ENCODE data around the gene PTPRT.

PTPRT gene

DNA sequence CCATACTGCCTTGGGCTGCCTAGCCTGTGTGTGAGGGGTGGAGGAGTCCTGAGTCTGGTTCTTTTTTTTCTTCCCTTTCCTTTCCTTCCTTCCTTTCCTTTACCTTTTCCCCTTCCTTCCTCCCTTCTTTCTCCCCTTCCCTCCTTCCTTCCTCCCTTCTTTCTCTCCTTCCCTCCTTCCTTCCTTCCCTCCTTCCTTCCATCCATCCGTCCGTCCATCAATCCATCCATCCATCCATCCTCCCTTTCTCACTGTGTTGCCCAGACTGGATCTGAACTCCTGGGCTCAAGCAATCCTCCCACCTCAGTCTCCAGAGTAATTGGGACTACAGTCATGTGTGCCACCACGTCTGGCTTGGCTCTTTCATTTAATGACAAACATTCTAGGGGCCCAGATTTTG, 820.8 kb downstream of the PTPRT start:
- ChIA-PET CTCF (no interaction called here), POLR2A (no interaction called here)
- no peak for TF ChIP-seq ZNF549 (tag by site-specific recombination; IDR thresholded peaks at IDR 0.05)
- TF ChIP-seq ZNF366 (tag by site-specific recombination; conservative IDR thresholded peaks at IDR 0.05), result peak; percentile 73
- Histone ChIP-seq H3K4me1 (ENCODE audit: control insufficient read depth, insufficient read depth, low read length) (no peaks in the 10 kb centered on the region), H3K4me3 (ENCODE audit: low read depth, low read length) (no peak overlapping the region), H3K27ac (ENCODE audit: extremely low read depth, low read depth, low read length) (no peak overlapping the region), H3K9me3 (ENCODE audit: control insufficient read depth, insufficient read depth, low read depth, low read length) (no peaks in the 10 kb centered on the region), H3K36me3 (ENCODE audit: control insufficient read depth in 2 of 2, insufficient read depth in 1 of 2, low read length in 2 of 2) (no peaks in the 10 kb centered on the region)

- Histone ChIP-seq H3K36me3 (ENCODE audit: control insufficient read depth in 2 of 2, insufficient read depth in 1 of 2, low read length in 2 of 2) (no peaks in the 10 kb centered on the region), H3K4me3 (ENCODE audit: low read depth, low read length) (no peak overlapping the region), H3K27ac (ENCODE audit: extremely low read depth, low read depth, low read length) (no peak overlapping the region), H3K9me3 (ENCODE audit: control insufficient read depth, insufficient read depth, low read depth, low read length) (no peaks in the 10 kb centered on the region), H3K4me1 (ENCODE audit: control insufficient read depth, insufficient read depth, low read length) (no peaks in the 10 kb centered on the region)
- CTCF ChIA-PET, result interaction anchor here (0.7 kb wide), 1 partner anchor 93 kb away, joined by 4 read pairs; no protein-coding TSS in a partner anchor
- POLR2A ChIA-PET, result no interaction called here
- TF ChIP-seq ZSCAN18 (tag by site-specific recombination; IDR thresholded peaks at IDR 0.05), result no peak
- no peak for TF ChIP-seq ZNF221 (tag by site-specific recombination; IDR thresholded peaks at IDR 0.05; ENCODE audit: borderline replicate concordance)
- TF ChIP-seq ZNF530 (tag by site-specific recombination; IDR thresholded peaks at IDR 0.05; ENCODE audit: low read depth), result no peak
- TF ChIP-seq ZBTB8A (tag by site-specific recombination; IDR thresholded peaks at IDR 0.05), result no peak
- no peak for TF ChIP-seq ZBTB49 (tag by site-specific recombination; IDR thresholded peaks at IDR 0.05; ENCODE audit: low read depth)
- no peak for TF ChIP-seq ZNF830 (tag by site-specific recombination; IDR thresholded peaks at IDR 0.05; ENCODE audit: low read depth)
- TF ChIP-seq SP7 (tag by site-specific recombination; IDR thresholded peaks at IDR 0.05), result no peak
- TF ChIP-seq ZNF558 (tag by site-specific recombination; IDR thresholded peaks at IDR 0.05), result no peak
- no peak for TF ChIP-seq ZNF140 (tag by site-specific recombination; IDR thresholded peaks at IDR 0.05)
- TF ChIP-seq IKZF3 (tag by site-specific recombination; IDR thresholded peaks at IDR 0.05), result no peak
- TF ChIP-seq, protein P1, sequence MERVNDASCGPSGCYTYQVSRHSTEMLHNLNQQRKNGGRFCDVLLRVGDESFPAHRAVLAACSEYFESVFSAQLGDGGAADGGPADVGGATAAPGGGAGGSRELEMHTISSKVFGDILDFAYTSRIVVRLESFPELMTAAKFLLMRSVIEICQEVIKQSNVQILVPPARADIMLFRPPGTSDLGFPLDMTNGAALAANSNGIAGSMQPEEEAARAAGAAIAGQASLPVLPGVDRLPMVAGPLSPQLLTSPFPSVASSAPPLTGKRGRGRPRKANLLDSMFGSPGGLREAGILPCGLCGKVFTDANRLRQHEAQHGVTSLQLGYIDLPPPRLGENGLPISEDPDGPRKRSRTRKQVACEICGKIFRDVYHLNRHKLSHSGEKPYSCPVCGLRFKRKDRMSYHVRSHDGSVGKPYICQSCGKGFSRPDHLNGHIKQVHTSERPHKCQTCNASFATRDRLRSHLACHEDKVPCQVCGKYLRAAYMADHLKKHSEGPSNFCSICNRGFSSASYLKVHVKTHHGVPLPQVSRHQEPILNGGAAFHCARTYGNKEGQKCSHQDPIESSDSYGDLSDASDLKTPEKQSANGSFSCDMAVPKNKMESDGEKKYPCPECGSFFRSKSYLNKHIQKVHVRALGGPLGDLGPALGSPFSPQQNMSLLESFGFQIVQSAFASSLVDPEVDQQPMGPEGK (tag by site-specific recombination; IDR thresholded peaks at IDR 0.05), result no peak
- TF ChIP-seq ZNF660 (tag by site-specific recombination; IDR thresholded peaks at IDR 0.05), result no peak
- no peak for TF ChIP-seq ZBTB21 (tag by site-specific recombination; IDR thresholded peaks at IDR 0.05)
- TF ChIP-seq ZNF266 (tag by site-specific recombination; IDR thresholded peaks at IDR 0.05; ENCODE audit: low read depth), result no peak
- no peak for TF ChIP-seq ZNF121 (tag by site-specific recombination; IDR thresholded peaks at IDR 0.05)
- no peak for TF ChIP-seq HOXD13 (CRISPR knock-in tag; IDR thresholded peaks at IDR 0.05; ENCODE audit: borderline replicate concordance)
- no peak for TF ChIP-seq ZNF2 (tag by site-specific recombination; IDR thresholded peaks at IDR 0.05)
- TF ChIP-seq ZNF341 (tag by site-specific recombination; IDR thresholded peaks at IDR 0.05; ENCODE audit: low read depth), result no peak
- TF ChIP-seq ZNF324 (tag by site-specific recombination; IDR thresholded peaks at IDR 0.05), result no peak
Observed at GRCh38 chr20:42366626-42367025, 823.1 kb downstream of the PTPRT start.
